Neural progenitor cell (in vitro differentiated cells): ENCODE results near the gene MGP. TPM values are rescaled to one million over a fixed set of nuclear protein-coding genes. Genes with fewer than 3 reads are reported as not detected.
A peak's percentile ranks its signal among the peaks of the same experiment; 100 is the strongest.

ENCODE experiments used
- DNase-seq: peaks from one replicate; pipeline ENCODE4 v3.0.0-alpha.2; 2016; ENCODE audit warnings: low spot score
- H2AFZ ChIP-seq: fragments of 200-600 bp; sonication (generic); replicated peaks from 2 replicates; pipeline ENCODE4 v1.6.1; 2016; ENCODE audit warnings: antibody characterized with exemption
- H3F3A ChIP-seq: fragments of 200-600 bp; sonication (generic); 2 replicates; pipeline ENCODE4 v1.6.1; 2016; ENCODE audit warnings: antibody characterized with exemption, low read depth
- H3K27ac ChIP-seq: fragments of 200-600 bp; sonication (generic); 2 replicates; pipeline ENCODE4 v1.5.1; 2016; ENCODE audit warnings: mild to moderate bottlenecking
- H3K27me3 ChIP-seq: fragments of 200-600 bp; sonication (generic); 2 replicates; pipeline ENCODE4 v1.6.1; 2016; ENCODE audit warnings: mild to moderate bottlenecking, moderate library complexity
- H3K36me3 ChIP-seq: fragments of 200-600 bp; sonication (generic); 2 replicates; pipeline ENCODE4 v1.5.1; 2016
- H3K4me1 ChIP-seq: fragments of 200-600 bp; sonication (generic); 2 replicates; pipeline ENCODE4 v1.6.1; 2016; ENCODE audit warnings: mixed run types
- H3K4me2 ChIP-seq: fragments of 200-600 bp; sonication (generic); 2 replicates; pipeline ENCODE4 v1.6.1; 2016
- H3K4me3 ChIP-seq: fragments of 200-600 bp; sonication (generic); 2 replicates; pipeline ENCODE4 v1.5.1; 2016
- H3K79me2 ChIP-seq: fragments of 200-600 bp; sonication (generic); 2 replicates; pipeline ENCODE4 v1.6.1; 2016; ENCODE audit warnings: low read depth
- H3K9ac ChIP-seq: fragments of 200-600 bp; sonication (generic); 2 replicates; pipeline ENCODE4 v1.6.1; 2016
- H3K9me3 ChIP-seq: fragments of 200-600 bp; sonication (generic); 2 replicates; pipeline ENCODE4 v1.5.1; 2016; ENCODE audit warnings: low read depth
- H4K20me1 ChIP-seq: fragments of 200-600 bp; sonication (generic); 2 replicates; pipeline ENCODE4 v1.6.1; 2016; ENCODE audit warnings: low read depth
- H3K27ac Mint-ChIP-seq: 3 replicates; pipeline ENCODE4 v1.8.0; 2021; ENCODE audit warnings: mixed read lengths
- H3K27me3 Mint-ChIP-seq: 2 replicates; pipeline ENCODE4 v1.8.0; 2022; ENCODE audit warnings: low read depth, mild to moderate bottlenecking, inconsistent platforms, moderate library complexity, mixed read lengths; ENCODE audit not compliant: insufficient read depth
- H3K36me3 Mint-ChIP-seq: 3 replicates; pipeline ENCODE4 v1.8.0; 2021; ENCODE audit warnings: mixed read lengths
- H3K4me1 Mint-ChIP-seq: 3 replicates; pipeline ENCODE4 v1.8.0; 2021; ENCODE audit warnings: mixed read lengths
- H3K4me3 Mint-ChIP-seq: 3 replicates; pipeline ENCODE4 v1.8.0; 2021; ENCODE audit warnings: mild to moderate bottlenecking, moderate library complexity, mixed read lengths
- H3K9me3 Mint-ChIP-seq: 3 replicates; pipeline ENCODE4 v1.8.0; 2020; ENCODE audit warnings: mixed read lengths
- CTCF ChIP-seq: fragments of 200-600 bp; sonication (generic); IDR thresholded peaks from 2 replicates; pipeline ENCODE4 v1.5.1; 2017; ENCODE audit warnings: antibody characterized with exemption, mild to moderate bottlenecking
- EZH2 ChIP-seq: fragments of 200-600 bp; sonication (generic); IDR thresholded peaks from 2 replicates; pipeline ENCODE4 v1.6.1; 2017; ENCODE audit warnings: antibody characterized with exemption, mild to moderate bottlenecking, moderate library complexity
- EZH2phosphoT487 ChIP-seq: fragments of 200-600 bp; sonication (generic); IDR thresholded peaks from 2 replicates; pipeline ENCODE4 v1.6.1; 2017; ENCODE audit warnings: antibody characterized with exemption
- total RNA-seq: library from RNA; depleted of rRNA; stranded (reverse); fragments of >200 nt; gene quantifications from 2 replicates; pipeline ENCODE4 v1.2.3, GENCODE V29; 2015; ENCODE audit warnings: low replicate concordance

The MGP gene
- total RNA-seq, 1 donor from 2014 or later = not detected

- H3K36me3 Mint-ChIP-seq = no peaks in the 10 kb centered on the region
- DNase-seq = no peak
- TF ChIP-seq CTCF (no peak), EZH2phosphoT487 (no peak), EZH2 (no peak)
Measured at GRCh38 chr12:14846876-14847580, 38.6 kb downstream of the MGP start.

GRCh38 chr12:14846042-14846587 lies 39.5 kb downstream of the MGP start:
- TF ChIP-seq EZH2phosphoT487 (no peak), CTCF (no peak), EZH2 (no peak)
- Histone ChIP-seq H3K27me3 (no peaks in the 10 kb centered on the region), H3F3A (no peaks in the 10 kb centered on the region), H3K9ac (no peak overlapping the region), H3K9me3 (no peaks in the 10 kb centered on the region), H3K4me2 (no peak overlapping the region), H3K4me3 (no peak overlapping the region), H3K4me1 (no peaks in the 10 kb centered on the region), H2AFZ (no peak overlapping the region), H3K27ac (no peak overlapping the region), H3K36me3 (no peaks in the 10 kb centered on the region), H4K20me1 (no peaks in the 10 kb centered on the region), H3K79me2 (no peaks in the 10 kb centered on the region)
- no peaks in the 10 kb centered on the region for H3K9me3 Mint-ChIP-seq
- H3K27ac Mint-ChIP-seq = no peak overlapping the region
- H3K27me3 Mint-ChIP-seq = no peaks in the 10 kb centered on the region
- no peaks in the 10 kb centered on the region for H3K36me3 Mint-ChIP-seq
- no peak overlapping the region for H3K4me3 Mint-ChIP-seq
- no peak for DNase-seq
- peaks cover 19% of the 10 kb centered on the region for H3K4me1 Mint-ChIP-seq

More at GRCh38 chr12:14846876-14847580, 38.6 kb downstream of the MGP start:
- H3K9ac ChIP-seq = no peak overlapping the region
- H4K20me1 ChIP-seq = no peaks in the 10 kb centered on the region
- no peaks in the 10 kb centered on the region for H3K36me3 ChIP-seq
- no peaks in the 10 kb centered on the region for H3K4me1 ChIP-seq
- H3K9me3 Mint-ChIP-seq = no peaks in the 10 kb centered on the region
- no peaks in the 10 kb centered on the region for H3K27me3 ChIP-seq
- no peak overlapping the region for H3K4me3 ChIP-seq
- no peak overlapping the region for H3K27ac Mint-ChIP-seq
- no peak overlapping the region for H3K4me3 Mint-ChIP-seq
- H3K4me1 Mint-ChIP-seq = peaks cover 20% of the 10 kb centered on the region
- no peaks in the 10 kb centered on the region for H3K9me3 ChIP-seq
- no peak overlapping the region for H3K27ac ChIP-seq
- H3K79me2 ChIP-seq = no peaks in the 10 kb centered on the region
- no peak overlapping the region for H3K4me2 ChIP-seq
- no peaks in the 10 kb centered on the region for H3F3A ChIP-seq
- H3K27me3 Mint-ChIP-seq = no peaks in the 10 kb centered on the region
- no peak overlapping the region for H2AFZ ChIP-seq

- H3K4me1 ChIP-seq = no peaks in the 10 kb centered on the region
- H3K4me3 ChIP-seq = no peak overlapping the region
- no peaks in the 10 kb centered on the region for H3K36me3 ChIP-seq
- no peak overlapping the region for H3K9ac ChIP-seq
- H3K4me2 ChIP-seq = no peak overlapping the region
- H4K20me1 ChIP-seq = no peaks in the 10 kb centered on the region
- no peaks in the 10 kb centered on the region for H3F3A ChIP-seq
- H3K36me3 Mint-ChIP-seq = no peaks in the 10 kb centered on the region
- no peaks in the 10 kb centered on the region for H3K79me2 ChIP-seq
- peak; percentile 70 for DNase-seq
- no peaks in the 10 kb centered on the region for H3K9me3 ChIP-seq
- no peak overlapping the region for H3K27ac Mint-ChIP-seq
- H3K27me3 ChIP-seq = no peaks in the 10 kb centered on the region
- H3K27me3 Mint-ChIP-seq = no peaks in the 10 kb centered on the region
- H2AFZ ChIP-seq = peak overlapping the region; percentile 56
- H3K4me3 Mint-ChIP-seq = no peak overlapping the region
- TF ChIP-seq EZH2phosphoT487 (no peak), CTCF (peak; percentile 87)
- H3K4me1 Mint-ChIP-seq = peaks cover 11% of the 10 kb centered on the region
- no peaks in the 10 kb centered on the region for H3K9me3 Mint-ChIP-seq
- H3K27ac ChIP-seq = no peak overlapping the region
Measured at GRCh38 chr12:14845350-14845750, 40.3 kb downstream of the MGP start.
